ENCODE results near the gene TM2D3.

Gene TM2D3

DNA sequence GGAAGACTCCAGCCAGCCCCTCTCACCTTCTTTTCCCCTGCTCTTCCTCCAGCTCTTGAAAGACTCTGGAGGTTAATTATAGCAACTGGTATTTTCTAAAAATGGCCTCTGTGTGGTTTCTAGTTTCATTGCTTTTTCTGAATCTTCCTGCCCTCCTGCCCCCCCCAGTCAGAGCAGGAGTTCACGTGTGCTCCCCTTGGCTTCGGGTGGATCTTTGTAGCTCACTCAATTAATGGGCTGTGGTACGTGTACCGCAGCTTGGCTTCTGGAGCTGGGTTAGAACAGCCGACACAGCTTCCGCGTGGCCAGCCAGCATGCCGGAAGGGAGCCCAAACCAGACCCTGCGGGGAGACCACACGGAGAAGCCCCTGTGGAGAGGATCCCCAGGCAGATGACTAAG, 31.5 kb downstream of the TM2D3 start:
- DNase-seq: no peak

- no peak for DNase-seq
Observed at GRCh38 chr15:101619615-101619865, 32.6 kb downstream of the TM2D3 start.

GRCh38 chr15:101618851-101619614, 33.1 kb downstream of the TM2D3 start:
- no peak for DNase-seq

GRCh38 chr15:101618076-101618475, 34.1 kb downstream of the TM2D3 start:
- DNase-seq: no peak

DNA sequence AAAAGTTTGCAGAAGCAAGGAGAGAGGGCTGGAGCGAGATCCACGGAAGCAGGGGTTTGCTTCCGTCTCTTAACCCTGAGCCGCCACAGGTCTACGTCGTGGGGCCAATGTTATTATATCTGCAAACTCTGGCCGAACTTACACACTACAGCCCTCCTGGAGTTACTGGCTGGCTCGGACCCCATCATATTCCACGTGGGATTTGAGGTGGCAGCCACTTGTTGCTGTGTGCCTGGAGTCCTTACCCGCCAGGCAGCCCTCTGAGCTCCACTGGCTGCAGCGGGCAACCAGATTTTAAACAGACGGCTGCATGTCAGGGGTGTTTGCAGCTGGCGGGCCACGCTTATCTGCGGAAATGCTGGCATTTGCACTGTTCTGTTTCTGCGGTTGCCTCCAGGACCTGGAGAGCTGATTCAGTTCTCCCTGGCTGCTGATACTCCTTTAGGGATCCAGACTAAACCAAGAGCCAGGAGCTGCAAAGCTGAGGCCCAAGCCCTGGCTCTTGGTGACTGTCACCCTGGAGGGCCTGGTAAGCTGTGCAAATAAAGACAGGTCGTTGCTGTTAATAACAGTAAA, 34.7 kb downstream of the TM2D3 start:
- DNase-seq: no peak

DNA sequence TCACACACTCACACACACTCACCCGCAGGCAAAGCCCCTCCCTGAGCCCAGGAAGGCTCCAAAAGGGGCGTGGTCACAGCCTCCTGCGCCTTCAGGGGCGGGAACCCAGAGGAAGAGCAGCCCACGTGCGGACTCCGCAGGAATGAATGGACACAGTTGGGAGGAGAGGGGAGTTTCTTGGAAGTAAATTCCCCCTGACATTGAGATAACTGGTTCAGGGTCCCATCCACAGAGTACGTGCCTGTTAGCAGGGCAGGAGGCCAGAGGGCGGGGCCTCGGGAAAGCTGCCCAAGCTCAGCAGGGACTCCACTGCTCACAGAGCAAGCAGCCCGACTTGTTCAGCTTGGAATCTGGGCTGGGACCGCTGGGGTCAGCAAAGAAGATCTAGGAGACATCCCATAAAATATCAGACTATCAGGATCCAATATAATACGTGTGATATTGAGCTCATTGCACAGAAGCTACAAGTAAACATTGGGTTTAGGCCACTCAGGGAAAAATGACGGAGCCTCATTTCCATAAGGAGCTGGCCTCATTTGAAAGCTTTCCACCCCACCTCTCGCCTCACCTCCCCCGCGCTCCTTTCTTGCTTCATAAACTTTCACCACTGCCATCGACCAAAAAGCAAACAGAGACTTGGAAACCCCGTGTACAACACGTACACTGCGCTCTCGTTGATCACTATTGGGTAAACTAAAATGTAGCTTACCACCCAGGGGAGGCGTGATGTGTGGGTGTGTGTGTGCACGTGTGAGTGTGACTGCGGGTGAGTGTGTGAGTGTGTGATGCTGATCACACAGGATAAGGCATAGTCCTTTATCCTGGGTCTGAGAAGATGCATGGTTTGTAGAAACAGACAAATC, 36.0 kb downstream of the TM2D3 start:
- DNase-seq: no peak

- DNase-seq: no peak
Observed at GRCh38 chr15:101615414-101615985, 36.7 kb downstream of the TM2D3 start.

DNA sequence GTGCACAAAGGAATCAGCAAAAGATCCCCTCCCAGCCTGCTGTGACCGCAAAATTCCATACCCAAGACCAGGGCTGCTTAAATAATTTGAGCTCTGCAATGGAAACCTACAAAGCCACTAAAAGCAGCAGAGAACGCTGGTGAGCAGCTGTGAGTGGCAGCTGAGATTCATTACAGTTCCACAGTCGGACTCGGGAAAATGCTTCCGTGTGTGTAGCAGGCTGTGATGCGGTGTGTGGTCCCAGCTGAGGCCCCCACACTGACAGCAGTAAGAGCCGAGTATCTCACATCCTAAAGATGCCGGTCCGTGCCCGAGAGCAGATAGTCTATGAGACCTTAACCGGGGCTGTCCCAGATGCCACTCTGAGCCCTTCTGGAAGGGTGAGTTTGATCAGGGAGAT, 37.4 kb downstream of the TM2D3 start:
- no peak for DNase-seq

DNA sequence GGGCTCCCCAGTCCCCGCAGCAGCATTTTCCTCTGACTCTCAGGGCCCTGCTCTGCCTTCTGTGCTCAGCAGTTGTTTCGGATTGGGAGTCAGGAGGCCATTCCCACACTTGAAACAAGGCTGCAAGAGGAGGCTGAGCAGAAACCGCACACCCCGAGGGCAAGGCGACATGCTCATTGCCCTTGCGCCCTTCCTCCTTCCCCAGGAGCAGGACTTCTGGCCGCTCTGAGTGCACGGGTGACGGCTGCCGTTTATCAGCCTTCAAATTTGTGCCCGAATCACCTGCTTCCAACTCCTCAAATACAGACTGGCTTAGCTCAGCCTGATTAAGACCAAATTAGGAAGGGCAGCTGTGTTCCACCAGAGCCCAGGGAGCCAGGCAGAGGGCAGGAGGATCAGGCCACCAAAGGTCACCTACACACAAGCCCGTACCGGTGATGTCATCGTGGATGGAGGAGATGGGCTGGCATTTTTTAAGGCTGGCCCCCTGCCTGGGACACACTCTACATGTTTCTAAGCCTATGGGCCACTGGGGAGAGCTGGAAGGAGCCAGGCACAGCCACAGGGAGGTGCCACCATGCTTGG, 38.1 kb downstream of the TM2D3 start:
- DNase-seq: no peak

DNA sequence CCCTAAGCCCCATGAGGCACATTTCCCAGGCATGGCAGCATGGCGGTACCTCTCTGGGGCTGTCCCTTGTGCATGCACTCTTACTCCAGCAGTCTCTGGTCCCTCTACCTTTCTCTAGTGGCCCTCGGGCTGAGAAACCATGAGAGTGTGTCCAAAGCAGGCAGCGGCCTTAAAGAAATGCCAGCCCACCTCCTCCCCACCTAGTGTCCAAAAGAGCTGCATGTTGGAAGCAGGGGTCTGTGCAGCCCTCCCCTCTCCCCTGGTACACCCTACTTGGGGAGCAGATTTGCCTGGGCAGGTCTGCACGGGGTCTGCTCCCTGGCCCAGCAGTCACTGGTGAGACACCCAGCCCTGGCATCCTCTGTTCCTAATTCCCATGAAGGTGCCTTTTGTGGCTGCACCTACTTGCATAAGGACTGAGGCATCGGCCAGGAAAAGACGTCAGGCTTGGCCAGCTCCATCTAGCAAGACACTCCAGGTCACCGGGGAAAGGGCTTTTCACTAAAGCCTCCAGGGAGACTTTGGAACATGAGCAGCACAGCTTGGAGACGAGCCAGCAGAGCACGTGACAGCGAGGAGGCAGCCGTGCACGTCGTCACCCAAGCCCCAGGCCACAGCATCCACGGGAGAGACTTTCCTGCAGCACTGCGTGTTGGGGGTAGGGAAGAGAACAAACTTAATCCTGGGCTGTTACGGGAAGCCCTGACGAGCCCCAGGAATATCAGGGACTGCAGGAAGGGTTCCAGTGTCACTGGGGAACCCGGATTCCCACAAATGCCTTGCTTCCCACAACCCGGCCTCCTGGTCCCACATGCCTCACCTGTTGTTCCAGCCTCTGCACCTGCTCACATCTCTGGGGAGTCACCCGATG, 38.8 kb downstream of the TM2D3 start:
- DNase-seq: no peak

- no peak for DNase-seq
Observed at GRCh38 chr15:101612676-101613075, 39.5 kb downstream of the TM2D3 start.

- DNase-seq: no peak
Observed at GRCh38 chr15:101611580-101612299, 40.4 kb downstream of the TM2D3 start.

DNA sequence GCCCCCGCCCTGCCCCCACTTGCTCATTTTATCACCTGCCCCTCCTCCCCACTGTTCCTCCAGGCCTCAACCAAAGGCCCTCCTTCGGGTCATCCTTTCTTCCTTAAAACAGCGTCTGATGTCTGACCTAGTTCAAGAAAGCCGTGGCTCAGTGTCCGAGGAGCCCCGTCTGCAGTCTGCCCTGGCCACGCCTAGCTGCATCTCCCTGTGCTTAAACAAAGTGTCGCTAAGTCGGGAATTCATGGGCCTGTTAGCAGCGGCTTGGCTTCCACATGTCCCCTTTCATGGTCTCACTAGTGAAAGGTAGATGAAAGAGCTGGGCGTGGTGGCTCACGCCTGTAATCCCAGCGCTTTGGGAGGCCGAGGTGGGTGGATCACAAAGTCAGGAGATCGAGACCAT, 41.2 kb downstream of the TM2D3 start:
- no peak for DNase-seq

DNA sequence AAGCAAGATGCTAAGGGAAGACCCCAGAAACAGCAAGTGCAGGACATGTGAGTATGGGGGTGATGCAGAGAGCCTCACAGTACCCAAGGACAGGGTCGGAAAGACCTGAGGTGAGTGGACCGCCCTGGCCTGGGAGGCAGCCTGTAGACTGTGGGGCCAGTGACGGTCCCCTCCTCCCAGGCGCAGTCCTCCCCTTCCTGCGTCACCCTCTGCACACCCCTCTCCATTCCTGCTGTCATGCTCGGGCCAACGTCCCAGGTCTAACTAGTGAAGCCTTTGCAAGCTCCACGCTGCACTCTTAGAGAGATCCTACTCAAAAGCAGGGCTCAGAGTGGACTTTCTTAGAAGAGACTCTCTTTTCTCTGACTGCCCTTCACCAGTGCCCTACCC, 41.6 kb downstream of the TM2D3 start:
- no peak for DNase-seq

GRCh38 chr15:101609742-101610610, 42.2 kb downstream of the TM2D3 start:
- DNase-seq: no peak

DNA sequence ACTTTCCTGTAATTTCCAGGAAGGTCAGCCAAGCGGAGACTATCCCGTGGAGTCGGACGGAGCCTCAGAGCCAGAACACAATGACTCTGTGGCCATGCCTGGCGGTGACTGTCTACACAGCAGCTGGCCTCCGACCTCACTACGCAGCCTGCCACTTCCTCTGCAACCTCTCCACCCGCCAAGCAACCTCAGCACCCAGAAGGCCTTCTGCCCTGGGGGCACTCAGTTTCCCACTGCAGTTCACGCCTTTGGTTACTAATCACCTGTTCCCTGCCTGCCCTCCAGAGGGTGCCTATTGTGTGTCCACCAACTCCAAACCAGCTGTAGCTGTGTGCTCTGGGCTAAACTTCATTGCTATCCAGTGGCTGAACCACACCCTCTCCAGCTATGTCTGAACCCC, 44.0 kb downstream of the TM2D3 start:
- no peak for DNase-seq

DNA sequence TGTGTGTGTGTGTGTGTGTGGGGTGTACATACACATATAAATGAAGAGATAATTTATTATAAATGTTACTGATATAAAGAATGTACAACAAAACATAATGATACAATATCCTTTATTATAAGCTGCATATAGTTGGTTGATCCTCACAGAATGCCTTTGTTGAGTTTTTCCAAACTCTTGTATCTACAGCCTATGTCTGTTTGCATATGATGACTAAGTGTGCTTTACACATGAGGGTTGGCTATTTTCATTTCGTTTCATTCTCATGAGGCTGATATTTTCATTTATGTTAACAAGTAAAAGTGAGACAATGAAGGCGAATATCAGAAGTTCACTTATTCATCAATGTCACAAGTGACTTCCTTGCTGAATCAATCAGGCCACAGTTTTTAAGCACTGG, 45.1 kb downstream of the TM2D3 start:
- no peak for DNase-seq

DNA sequence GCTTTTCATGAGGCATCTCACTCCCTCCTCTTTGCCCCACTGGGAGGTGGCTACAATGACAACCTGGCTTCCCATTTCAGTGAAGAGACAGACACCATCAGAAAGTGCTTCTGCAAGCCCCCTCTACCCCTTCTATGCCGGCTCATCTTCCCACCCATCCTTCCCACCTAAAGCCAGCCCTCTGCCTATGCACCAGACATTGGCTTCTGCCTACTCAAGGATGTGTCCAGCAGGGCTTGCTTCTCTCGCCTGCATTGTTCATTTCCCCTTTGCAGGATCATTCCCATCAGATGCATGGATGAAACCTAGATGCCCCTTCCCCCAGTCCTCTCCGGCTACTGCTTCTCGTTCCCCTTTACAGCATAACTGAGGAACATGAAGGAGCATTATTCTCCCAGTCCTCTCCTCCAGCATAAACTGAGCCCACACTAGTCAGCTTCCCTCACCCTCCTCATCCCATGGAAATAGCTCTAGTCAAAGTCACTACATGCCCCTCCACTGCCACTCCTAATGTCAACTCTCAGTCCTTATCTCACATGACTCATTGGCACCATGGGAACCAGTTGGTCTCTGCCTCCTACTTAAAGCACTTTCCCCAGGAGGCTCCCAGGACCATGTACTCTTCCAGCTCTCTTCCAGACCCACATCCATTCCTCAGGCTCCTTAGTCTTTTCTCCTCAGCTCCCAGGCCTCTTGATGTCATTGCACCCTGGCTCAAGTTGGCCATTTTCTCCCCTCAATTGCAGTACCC, 47.9 kb downstream of the TM2D3 start:
- DNase-seq: no peak

DNA sequence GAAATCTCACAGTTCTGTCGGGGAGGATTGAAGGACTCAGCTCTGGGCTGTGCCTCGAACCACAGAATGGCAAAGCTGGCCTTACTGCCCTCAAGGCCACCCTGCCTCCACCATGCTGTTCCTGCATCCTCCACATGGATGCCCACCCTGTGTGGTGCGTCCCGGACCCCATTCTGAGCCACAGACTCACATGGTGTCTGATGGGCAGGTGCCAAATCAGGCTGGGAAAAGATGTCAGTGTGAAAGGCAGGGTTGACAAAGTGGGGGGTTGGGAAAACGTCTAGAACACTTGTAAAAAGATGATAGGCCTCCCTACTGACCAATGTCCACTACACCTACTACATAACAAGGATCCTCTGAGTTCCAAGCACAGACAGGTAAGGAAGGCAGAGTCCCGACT, 49.4 kb downstream of the TM2D3 start:
- DNase-seq: no peak

- DNase-seq: no peak
Observed at GRCh38 chr15:101600035-101600434, 52.1 kb downstream of the TM2D3 start.

All from CD4-positive, alpha-beta T cell treated with Interleukin-15 for 1 hour (primary cell).